Erythroblast (primary cell): ENCODE results near the gene RRP36.

Source experiments
- GATA1 ChIP-seq: IDR thresholded peaks from 2 replicates; pipeline ENCODE4 v1.6.1; 2011; ENCODE audit warnings: low read depth, mild to moderate bottlenecking, control low read depth, low read length, moderate library complexity
- POLR2A ChIP-seq: IDR thresholded peaks from 2 replicates; pipeline ENCODE4 v1.6.1; 2011; ENCODE audit warnings: mild to moderate bottlenecking, low read length

DNA sequence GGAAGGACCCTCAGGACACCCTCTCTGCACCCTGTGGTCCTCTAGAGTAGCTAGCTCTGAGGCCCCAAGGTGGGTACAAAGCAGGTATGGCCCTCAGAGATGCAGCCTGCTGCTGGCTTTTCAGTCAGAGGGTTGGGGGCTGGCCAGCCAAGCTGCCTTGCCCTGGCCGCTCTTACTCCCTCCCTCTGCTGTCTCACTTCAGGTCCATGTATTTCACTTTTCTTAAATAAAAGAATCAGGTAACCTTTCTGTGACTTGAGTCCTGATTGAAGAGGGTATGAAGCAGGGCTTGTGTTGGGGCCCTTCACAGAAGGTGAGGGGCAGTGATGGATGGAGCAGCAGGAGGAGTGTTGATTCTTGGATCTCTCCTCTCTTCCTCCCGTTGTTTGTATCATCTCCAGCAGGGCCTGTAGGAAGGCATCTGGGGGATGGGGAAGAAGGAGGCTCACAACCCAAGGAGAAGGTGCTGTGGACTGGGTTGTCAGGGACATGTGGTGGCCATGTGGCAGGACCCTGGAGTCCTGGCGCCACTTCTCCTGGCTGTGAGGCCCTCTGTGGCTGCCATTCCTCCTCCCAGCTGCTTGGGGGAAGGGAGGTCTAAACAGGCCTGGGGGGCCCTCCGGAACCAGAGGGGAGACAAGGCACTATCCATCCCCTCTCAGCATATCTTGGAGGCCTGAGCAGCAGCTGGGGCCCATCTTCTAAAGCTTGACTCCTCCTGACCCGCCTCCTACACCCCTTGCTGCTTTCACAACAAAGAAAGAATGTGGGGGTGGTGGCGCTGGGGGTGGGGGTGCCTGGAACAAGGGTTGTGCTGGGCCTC lies 53.6 kb downstream of the RRP36 start:
- TF ChIP-seq POLR2A (no peak), GATA1 (no peak)
